GM12875 (cell line): ENCODE data around the gene RAB4A.

Experiments
- H3K4me3 ChIP-seq: one replicate; pipeline ENCODE4 v1.5.1; 2011; ENCODE audit warnings: low read depth, low read length, control low read depth
- CTCF ChIP-seq: IDR thresholded peaks from 2 replicates; pipeline ENCODE4 v1.5.1; 2011; ENCODE audit warnings: low read depth, mild to moderate bottlenecking, control low read depth, inconsistent platforms, low read length, moderate library complexity, borderline replicate concordance; ENCODE audit not compliant: insufficient read depth

Gene RAB4A

GRCh38 chr1:229243638-229244037 lies 27.3 kb upstream of the RAB4A start:
- no peak for TF ChIP-seq CTCF
- H3K4me3 ChIP-seq = no peak overlapping the region

GRCh38 chr1:229244091-229244490 lies 26.8 kb upstream of the RAB4A start:
- no peak overlapping the region for H3K4me3 ChIP-seq
- no peak for TF ChIP-seq CTCF

- H3K4me3 ChIP-seq = no peak overlapping the region
- TF ChIP-seq CTCF = no peak
Observed at GRCh38 chr1:229247871-229248270, 23.0 kb upstream of the RAB4A start.

- no peak overlapping the region for H3K4me3 ChIP-seq
- no peak for TF ChIP-seq CTCF
Observed at GRCh38 chr1:229248821-229249817, 21.8 kb upstream of the RAB4A start.

- no peak overlapping the region for H3K4me3 ChIP-seq
- TF ChIP-seq CTCF = no peak
Observed at GRCh38 chr1:229249854-229250644, 20.9 kb upstream of the RAB4A start.

- H3K4me3 ChIP-seq = no peak overlapping the region
- TF ChIP-seq CTCF = no peak
Observed at GRCh38 chr1:229251185-229251584, 19.7 kb upstream of the RAB4A start.
